PC-9 (cell line): ENCODE results near the gene CD109.

ENCODE experiments used
- CTCF ChIP-seq: fragments of 200-600 bp; sonication (generic); conservative IDR thresholded peaks from 2 replicates; pipeline ENCODE4 v1.6.1; 2017; ENCODE audit warnings: mixed run types, antibody characterized with exemption, mild to moderate bottlenecking, moderate library complexity
- EZH2 ChIP-seq: fragments of 200-600 bp; sonication (generic); IDR thresholded peaks from 2 replicates; pipeline ENCODE4 v1.8.0; 2017; ENCODE audit warnings: antibody characterized with exemption, low read depth

DNA sequence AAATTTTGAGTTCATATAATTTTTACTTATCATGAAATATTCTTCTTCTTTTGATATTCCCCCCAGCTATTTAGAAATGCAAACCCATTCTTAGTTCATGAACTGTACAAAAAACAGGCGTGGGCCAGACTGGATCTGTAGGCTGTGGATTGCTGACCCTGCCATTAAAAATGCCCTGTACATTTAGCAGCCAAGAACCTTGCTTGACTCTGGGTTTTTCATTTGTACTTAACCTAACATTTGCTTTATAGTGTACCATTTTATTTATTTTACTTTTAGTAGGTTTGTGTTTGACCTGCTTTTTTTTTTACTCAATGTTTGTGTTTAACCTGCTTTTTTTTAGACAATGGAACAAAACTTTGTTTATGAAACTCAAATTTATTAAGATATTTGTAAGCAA is 14.9 kb downstream of the CD109 start:
- no peak for TF ChIP-seq EZH2
- TF ChIP-seq CTCF, result no peak
